HTR-8/SVneo (cell line): ENCODE data around the gene CYB5R3.
"Not testable (repeated sequence)": the region's sequence is repeated elsewhere in the genome, so short reads cannot be mapped to it uniquely, and the experiment has no call there.

Experiments
- DNase-seq: peaks from one replicate; pipeline ENCODE4 v3.0.0; 2011; ENCODE audit warnings: low spot score, mixed read lengths; ENCODE audit not compliant: insufficient read length
- FAIRE-seq: peaks from 2 replicates; lab custom pipeline; 2011; peaks lifted over from hg19 to GRCh38; lab: Jason Lieb, UNC

CYB5R3 gene

DNA sequence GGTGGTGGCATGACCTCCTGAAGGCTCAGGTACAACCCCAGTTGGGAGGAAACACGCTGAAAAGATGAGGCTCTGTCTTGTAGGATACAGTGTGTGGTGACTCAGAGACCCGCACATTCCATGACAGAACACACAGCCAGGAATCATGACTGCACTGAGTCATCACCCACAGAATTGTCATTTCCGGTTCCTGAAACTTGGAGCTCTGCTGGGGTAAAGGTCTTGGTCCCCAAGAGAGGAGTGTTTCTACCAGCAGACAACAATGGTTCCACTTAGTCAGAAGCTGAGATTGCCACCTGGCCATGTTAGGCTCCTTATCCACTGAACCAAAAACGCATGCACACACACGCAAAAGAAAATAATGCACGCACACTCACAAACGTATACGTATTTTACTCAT lies 31.5 kb upstream of the CYB5R3 start:
- peak; percentile 42 for FAIRE-seq

DNA sequence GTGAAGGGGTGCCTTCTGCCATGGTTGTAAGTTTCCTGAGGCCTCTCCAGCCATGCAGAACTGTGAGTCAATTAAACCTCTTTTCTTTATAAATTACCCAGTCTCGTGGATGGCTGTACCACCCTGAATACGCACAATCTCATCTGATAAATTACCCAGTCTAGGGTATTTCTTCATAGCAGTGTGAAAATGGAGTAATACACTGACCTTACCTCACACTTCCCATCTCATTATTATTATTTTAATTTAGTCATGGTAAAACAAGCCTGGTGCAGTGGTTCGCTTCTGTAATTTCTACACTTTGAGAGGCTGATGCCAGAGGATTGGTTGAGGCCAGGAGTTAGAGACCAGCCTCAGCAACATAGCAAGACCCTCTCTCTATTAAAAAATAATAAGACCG lies 30.5 kb upstream of the CYB5R3 start:
- DNase-seq = no peak
- FAIRE-seq = no peak

More for the DNA sequence above, 31.5 kb upstream of the CYB5R3 start:
- DNase-seq = peak; percentile 68

DNA sequence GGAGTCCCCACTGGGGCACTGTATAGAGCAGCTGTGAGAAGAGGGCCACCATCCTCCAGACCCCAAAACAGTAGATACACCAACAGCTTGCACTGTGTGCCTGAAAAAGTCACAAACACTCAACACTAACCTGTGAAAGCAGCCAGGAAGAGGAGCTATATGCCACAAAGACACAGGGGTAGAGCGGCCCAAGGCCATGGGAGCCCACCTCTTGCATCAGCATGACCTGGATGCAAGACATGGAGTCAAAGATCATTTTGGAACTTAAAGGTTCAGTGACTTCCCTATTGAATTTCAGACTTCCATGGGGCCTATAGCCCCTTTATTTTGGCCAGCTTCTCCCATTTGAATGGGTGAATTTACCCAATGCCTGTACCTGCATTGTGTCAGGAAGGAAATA lies 29.7 kb upstream of the CYB5R3 start:
- FAIRE-seq (no peak), DNase-seq (no peak)

DNA sequence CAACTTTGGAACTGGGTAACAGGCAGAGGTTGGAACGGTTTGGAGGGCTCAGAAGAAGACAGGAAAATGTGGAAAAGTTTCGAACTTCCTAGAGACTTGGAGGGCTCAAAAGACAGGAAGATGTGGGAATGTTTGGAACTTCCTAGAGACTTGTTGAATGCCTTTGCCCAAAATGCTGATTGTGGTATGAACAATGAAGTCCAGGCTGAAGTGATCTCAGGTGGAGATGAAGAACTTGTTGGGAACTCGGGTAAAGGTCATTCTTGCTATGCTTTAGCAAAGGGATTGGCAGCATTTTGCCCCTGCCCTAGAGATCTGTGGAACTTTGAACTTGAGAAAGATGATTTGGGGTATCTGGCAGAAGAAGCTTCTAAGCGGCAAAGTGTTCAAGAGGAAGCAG lies 28.7 kb upstream of the CYB5R3 start:
- DNase-seq, FAIRE-seq: not testable (repeated sequence)

DNA sequence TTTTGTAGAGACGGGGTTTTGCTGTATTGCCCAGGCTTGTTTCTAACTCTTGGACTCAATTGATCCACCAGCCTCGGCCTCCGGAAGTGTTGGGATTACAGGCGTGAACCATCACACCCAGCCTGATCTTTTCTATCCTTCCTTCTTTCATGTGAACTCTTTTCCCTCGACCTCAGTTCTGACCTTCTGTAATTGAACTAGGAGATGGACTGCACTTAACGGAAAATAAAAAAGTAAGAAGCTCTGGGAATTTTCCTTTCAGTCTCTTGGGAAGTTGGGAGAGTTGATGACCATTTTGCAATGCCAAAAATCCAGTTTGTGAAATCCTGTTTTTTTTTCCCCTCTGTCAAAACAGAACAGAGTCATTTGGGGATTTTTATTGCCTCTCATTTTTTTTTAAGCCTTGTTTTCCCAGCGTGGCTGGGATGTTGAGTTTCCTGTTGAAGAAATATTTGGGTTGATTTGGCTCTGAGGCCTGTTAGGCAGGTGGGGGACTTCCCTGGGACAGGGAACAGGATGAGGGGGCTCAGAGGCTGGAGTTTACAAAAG lies 26.9 kb upstream of the CYB5R3 start:
- FAIRE-seq = no peak

DNA sequence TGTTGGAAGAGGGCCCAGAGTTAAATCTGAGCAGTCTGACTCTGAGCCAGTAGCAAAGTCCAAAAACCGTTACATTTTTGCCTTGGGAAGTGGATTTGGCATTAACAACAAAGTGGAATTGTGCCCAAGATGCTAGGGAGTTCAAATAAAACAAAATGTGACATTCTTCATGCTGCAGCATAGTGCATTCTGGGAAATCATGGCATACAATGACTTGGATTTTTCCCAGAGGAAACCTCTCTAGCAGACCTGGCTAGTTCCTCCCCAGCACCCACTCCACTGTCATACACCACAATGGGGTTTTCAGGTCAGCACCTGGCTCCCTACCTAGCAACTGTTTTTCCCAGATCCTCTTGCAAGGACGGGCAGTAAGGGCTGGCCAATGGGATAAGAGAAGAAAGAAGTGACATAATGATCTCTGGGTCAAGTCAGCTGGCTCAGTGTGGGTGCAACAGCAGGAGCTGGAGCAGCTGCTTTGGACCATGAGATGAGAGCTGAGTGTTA lies 24.8 kb upstream of the CYB5R3 start:
- no peak for DNase-seq
- FAIRE-seq = no peak

More for the DNA sequence above, 26.9 kb upstream of the CYB5R3 start:
- no peak for DNase-seq

DNA sequence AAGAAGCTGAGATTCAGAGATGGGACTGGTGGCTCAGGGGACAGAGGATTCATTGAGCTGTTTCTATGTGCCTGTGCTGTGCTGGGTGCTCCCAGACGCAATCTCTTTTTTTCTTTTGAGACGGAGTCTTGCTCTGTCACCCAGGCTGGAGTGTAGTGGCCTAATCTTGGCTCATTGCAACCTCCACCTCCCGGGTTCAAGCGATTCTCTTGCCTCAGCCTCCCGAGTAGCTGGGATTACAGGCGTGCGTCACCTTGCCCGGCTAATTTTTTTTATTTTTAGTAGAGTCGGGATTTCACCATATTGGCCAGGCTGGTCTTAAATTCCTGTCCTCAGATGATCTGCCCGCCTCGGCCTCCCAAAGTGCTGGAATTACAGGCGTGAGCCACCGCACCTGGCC lies 23.9 kb upstream of the CYB5R3 start:
- FAIRE-seq = not testable (repeated sequence)

DNA sequence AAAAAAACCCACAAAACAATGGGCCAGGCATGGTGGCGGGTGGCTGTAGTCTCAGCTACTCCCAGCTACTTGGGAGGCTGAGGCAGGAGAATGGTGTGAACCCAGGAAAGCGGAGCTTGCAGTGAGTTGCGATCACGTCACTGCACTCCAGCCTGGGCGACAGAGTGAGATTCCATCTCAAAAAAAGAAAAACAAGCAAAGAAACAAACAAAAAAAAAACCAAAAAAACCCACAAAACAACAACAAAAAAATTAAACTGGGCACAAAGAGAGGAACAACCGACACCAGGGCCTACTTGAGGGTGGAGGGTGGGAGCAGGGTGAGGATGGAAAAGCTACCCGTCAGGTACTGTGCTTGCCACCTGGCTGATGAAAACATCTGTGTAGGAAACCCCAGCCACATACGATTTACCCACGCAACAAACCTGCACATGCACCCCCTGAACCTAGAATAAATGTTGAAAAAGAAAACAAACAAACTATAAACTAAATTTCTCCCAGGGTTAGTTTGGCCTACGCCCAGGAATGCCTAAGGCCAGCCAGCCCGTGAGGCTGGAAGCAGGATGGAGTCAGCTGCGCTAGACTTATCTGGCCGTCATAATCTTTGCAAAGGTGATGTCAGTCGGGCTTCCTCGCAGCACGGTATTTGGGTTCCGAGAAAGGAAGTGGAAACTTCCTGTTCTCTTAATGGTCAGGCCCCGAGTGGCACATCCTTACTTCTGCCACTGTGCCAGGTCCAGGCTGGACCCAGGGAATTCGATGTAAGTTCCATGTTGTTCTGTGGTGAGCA lies 21.9 kb upstream of the CYB5R3 start:
- FAIRE-seq = no peak
- no peak for DNase-seq

More for the DNA sequence above, 23.9 kb upstream of the CYB5R3 start:
- not testable (repeated sequence) for DNase-seq

DNA sequence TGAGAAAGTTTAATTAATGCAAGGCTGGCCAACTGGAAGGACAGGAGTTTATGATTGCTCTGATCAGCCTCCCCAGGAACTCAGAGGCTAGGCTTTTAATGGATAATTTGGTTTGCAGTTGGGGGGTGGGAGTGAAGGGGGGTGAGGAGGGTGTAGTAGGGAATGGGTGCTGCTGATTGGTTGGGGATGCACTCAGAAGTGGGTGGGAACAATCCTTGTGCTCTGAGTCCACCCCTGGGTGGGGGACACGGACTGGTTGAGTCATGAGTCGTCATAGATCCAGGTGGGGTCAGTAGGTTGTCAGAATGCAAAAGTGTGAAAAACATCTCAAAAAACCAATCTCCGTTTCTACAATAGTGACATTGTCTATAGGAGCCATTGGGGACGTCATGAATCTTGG lies 20.9 kb upstream of the CYB5R3 start:
- FAIRE-seq (no peak), DNase-seq (no peak)

DNA sequence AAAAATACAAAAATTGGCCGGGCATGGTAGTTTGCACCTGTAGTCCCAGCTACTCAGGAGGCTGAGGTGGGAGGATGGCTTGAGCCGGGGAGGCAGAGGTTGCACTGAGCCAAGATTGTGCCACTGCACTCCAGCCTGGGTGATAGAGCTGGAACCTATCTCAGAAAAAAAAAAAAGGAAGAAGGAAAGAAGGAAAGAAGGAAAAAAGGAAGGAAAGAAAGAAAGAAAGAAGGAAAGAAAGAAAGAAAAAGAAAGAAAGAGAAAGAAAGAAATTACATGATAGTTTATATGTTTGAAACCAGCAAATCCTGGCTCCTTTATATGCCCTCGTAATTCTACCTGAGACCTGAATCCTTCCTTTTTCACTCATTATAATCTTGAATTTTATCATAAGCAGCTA lies 17.2 kb upstream of the CYB5R3 start:
- not testable (repeated sequence) for FAIRE-seq, DNase-seq

DNA sequence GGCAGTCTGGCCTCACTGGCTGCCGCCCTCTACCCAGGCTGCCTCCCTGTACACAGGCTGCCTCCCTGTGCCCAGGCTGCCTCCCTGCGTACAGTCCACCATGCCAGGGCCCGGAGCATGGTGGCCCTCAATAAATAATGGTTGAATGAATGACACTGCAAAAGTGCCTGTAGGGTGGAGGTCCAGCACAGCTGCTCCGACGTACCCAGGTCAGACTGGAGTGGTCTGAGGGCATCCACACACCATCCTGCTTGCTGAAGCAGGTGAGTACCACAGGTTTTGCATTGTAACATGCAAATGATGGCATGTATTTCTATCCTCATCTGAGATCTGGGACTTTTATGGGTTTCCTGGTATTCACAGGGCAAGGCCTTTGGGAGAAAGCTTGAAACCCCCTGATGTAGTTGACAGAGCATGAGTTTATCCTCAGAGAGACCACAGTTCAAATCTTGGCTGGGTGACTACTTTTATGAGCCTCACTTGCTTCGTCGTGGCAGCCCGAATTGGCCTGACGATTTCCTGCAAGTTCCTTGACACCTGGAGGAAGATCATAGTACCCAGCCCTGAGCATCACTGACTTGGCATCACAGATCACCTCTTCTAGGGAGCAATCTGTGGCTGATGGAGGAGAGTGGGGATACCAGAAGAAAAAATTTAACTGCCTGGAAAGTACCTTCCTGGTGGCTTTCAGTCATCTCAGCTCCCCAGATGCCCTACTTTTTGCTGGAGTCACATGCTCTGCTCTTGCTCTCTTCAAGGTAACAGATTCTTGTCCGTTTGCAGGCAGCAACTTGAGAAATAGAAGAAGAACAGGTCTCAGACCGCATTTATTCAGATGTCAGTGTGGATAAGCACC lies 16.0 kb upstream of the CYB5R3 start:
- DNase-seq = no peak
- FAIRE-seq = no peak

DNA sequence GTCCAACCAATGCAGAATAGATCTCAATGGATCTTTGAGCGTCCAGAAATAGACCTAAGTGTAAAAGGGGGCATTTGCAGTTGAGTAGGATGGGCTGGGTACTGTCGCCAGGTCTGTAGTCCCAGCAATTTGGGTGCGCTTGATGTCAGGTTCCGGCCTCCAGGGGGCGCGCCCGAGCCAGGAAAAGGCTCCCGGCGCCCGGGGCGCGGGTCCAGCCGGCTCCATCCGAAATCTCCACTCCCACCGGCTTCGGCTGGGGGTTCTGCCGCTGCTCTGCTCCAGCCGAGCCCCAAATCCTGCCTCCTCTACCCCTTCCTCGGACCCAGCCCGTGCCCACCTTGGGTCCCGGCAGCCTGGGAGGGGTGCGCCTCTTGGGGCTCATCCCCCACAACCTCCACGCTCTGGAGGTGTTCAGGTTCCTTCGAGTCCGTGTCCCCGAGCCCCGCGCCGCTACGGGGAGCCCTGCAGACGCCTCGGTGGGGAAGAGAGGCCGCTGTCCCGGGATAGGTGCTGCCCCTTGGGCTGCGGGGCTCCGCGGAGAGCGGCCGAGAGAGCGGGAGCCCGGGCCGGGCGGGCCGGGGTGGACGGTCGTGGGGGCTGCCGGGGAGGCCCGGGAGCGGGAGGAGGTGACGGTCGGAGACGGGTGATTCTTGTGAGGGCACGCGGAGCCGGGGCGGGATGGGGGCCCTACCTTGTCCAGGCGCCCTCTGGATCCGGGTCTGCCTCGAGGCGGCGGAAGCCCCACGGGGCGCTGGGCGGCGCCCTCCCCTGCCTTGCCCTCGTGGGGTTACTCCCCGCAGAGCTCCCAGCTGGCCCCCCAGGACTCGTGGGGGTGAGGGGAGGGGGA lies 13.0 kb upstream of the CYB5R3 start:
- DNase-seq (peak; percentile 75), FAIRE-seq (no peak)

DNA sequence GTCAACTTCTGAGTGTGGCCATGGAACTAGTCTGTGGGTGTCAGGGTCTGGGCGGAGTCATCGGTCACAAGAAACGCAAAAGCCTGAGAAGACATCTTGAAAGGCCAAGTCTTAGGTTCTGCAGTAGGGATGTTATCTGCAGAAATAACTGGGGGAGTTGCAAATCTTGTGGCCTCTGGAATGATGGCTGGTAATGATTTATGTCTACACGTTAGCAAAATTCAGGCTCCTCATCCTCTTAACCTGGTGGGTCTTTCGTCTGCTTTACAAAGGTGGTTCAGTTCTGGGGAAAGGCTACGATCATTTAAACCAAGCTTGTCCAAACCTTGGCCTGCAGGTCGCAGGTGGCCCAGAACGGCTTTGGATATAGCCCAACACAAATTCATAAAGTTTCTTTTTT lies 7.4 kb upstream of the CYB5R3 start:
- no peak for FAIRE-seq

DNA sequence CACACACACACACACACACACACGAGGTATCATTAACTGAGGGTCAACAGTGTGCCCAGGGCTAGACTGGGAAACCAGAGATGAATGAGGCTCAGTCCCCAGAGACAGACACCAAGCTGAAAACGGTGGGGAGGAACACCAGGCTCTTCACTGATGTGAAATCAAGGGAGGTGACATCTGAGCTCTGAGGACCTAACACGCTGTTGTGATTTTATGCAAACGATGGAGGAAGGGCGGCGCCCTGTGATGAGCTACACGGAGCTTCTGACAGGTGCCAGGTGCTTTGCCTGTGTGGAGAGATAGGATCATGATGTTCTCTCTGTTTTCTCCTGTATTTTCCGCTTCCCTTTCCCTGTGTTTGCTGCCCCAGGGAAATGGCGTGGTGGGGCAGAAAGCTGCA lies 6.5 kb upstream of the CYB5R3 start:
- DNase-seq (no peak), FAIRE-seq (no peak)

More for the DNA sequence above, 7.4 kb upstream of the CYB5R3 start:
- no peak for DNase-seq

DNA sequence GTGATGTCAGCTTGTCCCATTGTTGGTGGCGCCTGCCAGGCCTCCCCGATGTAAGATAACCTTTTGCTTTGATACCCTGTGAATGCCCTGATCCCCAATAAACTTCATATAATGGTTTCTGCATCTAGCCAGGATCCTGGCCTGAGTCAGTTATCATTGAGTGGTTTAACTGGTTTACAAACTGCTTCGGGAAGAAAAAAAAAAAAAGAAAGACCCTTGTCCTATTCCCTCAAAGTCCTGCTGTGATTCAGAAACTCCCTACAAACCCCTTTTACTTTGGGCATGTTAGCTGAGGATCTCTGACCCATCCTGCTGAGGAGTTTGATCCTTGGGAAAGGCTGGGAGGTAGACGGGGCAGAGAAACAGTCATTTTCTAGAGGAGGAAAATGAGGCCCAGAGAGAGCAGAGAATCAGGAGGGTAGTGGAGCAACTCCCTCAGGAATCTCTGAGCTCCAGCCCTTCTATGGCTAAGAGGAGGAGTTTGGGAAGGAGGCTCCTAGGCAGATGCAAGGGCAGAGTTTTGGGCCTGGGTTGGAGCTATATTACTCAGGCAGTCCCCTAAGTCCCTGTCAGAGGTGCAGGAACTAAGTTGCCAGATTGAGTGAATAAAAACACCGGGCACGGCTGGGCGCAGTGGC lies 5.4 kb upstream of the CYB5R3 start:
- DNase-seq (no peak), FAIRE-seq (no peak)

DNA sequence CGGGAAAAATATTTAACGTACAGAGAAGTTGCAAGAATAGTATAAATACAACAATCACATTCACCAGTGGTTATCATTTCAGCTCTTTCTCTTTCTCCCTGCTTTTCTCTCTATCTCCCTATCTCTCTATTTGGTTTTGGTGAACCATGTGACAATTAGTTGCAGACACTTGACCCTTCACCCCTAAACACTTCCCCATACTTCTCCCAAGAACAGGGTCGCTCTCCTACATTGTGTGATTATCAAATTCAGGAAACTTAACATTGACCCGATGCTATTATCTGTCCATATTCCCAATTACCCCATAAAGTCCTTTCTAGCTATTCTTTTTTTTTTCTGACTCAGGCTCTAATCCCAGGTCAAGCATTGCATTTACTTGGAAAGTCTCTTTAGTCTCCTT lies 4.8 kb upstream of the CYB5R3 start:
- DNase-seq = no peak
- no peak for FAIRE-seq

DNA sequence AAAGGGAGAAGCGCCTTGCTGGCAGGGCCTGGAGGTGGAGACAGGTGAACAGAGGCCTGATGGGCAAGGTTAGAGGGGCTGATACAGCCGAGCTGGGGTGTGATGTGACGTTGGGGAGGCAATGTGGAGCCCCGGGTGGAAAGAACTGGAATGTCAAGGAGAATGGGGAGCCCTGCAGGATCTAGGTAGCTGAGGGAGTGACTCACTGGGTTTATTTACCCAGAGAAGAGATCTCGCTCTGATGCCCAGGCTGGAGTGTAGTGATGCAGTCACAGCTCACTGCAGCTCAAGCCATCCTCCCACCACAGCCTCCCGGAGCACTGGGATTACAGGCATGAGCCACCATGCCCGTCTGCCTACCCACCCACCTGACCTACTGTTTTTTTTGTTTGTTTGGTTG lies 1.9 kb upstream of the CYB5R3 start:
- peak; percentile 36 for DNase-seq
- FAIRE-seq = no peak

DNA sequence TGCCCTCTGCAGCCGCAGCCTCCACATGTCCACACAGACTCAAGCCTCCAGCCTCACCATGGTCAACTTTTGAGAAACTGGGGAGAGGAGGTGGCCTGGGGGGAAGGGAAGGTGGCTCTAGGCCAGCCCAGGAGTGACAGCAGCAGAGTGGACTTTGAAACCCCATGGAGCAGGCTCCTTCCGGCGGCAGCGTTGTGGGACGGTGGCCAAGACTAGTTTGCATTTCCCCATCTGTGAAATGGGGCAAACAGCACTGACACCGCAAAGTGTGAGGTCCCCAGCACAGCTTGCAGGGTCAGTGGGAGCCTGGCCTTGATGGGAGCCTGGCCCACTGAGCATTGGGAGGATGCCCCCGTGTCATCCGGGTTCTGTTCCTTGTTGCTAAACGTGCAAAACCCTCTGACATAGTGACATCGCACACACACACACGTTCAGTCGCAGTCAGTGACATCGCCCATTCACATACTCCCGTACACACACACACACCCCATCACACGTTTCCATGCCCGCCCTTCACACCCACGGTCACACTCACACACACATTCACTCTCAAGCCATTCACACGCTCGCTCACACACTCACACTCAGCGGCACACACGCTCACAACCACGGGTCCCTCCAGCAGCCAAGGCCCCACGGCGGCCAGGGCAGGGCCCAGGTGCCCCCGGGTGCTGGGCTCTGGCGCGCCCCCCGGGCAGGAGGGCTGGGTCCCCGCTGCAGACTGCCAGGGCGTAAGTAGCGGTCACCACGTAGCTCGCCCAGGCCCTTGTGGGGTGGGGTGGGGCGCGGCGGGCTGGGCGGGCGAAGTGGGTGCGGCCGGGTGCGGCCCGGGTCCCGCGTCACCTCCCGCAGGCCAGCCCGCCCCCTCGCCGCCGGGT lies 585 bp downstream of the CYB5R3 start:
- DNase-seq (no peak), FAIRE-seq (peak; percentile 67)

DNA sequence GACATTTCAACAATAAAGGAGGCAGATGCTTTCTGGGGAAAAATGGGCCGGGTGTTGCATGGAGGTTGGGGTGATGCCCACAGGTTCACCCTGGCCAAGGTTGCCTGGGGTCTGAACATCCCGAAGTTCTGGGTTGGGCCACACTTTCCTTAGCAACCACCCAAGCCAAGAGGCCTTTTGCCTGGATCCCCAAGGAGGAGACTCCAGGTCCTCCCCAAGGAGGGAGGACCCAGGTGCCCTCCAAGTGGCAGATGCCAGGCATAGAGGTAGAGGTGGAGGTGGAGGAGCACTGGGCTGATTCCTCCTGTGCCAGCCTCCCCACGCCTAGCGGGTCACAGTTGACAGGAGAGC lies 1.2 kb downstream of the CYB5R3 start:
- FAIRE-seq (no peak), DNase-seq (no peak)
